HepG2 (cell line): ENCODE measurements around the gene CYB5R3. TPM values are rescaled to one million over a fixed set of nuclear protein-coding genes. Genes with fewer than 3 reads are reported as not detected.

ENCODE experiments used
- PITX1 ChIP-seq: sonication (generic); formaldehyde crosslinking; IDR thresholded peaks from 2 replicates; pipeline ENCODE4 v1.5.1; 2020; ENCODE audit warnings: mild to moderate bottlenecking, missing genetic modification reagents
- POLR2A ChIP-seq, 2 experiments: IDR thresholded peaks; 2 replicates each; pipeline ENCODE4 v1.6.1; 2011; ENCODE audit warnings: low read depth in 2 of 2, low read length in 2 of 2, mild to moderate bottlenecking in 1 of 2, moderate library complexity in 1 of 2; ENCODE audit not compliant: insufficient read depth in 1 of 2
- RXRA ChIP-seq: sonication (generic); formaldehyde crosslinking; IDR thresholded peaks from 2 replicates; pipeline ENCODE4 v1.5.1; 2020; ENCODE audit warnings: missing genetic modification reagents
- SKI ChIP-seq: fragments of 450-650 bp; IDR thresholded peaks from one replicate; pipeline ENCODE4 v1.6.1; 2018; ENCODE audit warnings: mild to moderate bottlenecking; ENCODE audit not compliant: partially characterized antibody
- TMF1 ChIP-seq: sonication (generic); formaldehyde crosslinking; IDR thresholded peaks from 2 replicates; pipeline ENCODE4 v1.8.1; 2022; ENCODE audit warnings: low read depth, missing genetic modification reagents
- ZFP82 ChIP-seq: sonication (generic); formaldehyde crosslinking; IDR thresholded peaks from 2 replicates; pipeline ENCODE4 v1.5.1; 2020; ENCODE audit warnings: mild to moderate bottlenecking, missing genetic modification reagents, borderline replicate concordance
- ZNF142 ChIP-seq: sonication (generic); formaldehyde crosslinking; IDR thresholded peaks from 2 replicates; pipeline ENCODE4 v1.4.0; 2020; ENCODE audit warnings: missing genetic modification reagents
- ZNF407 ChIP-seq: sonication (generic); formaldehyde crosslinking; IDR thresholded peaks from one replicate; pipeline ENCODE4 v1.5.1; 2020; ENCODE audit warnings: mild to moderate bottlenecking, missing genetic modification reagents; ENCODE audit errors: not compliant biosample characterization
- ZNF704 ChIP-seq: sonication (generic); formaldehyde crosslinking; IDR thresholded peaks from 2 replicates; pipeline ENCODE4 v1.8.1; 2023; ENCODE audit warnings: mild to moderate bottlenecking, inconsistent platforms, moderate library complexity, missing genetic modification reagents, borderline replicate concordance
- ZNF713 ChIP-seq: sonication (generic); formaldehyde crosslinking; IDR thresholded peaks from 2 replicates; pipeline ENCODE4 v1.4.0; 2020; ENCODE audit warnings: mild to moderate bottlenecking, missing genetic modification reagents
- polyA plus RNA-seq, 8 experiments: library from polyadenylated mRNA; depleted of rRNA in 3 of 8; stranded (reverse) in 7 of 8; unstranded in 1 of 8; fragments of >200 nt; fragmentation: Illumina TruSeq in 4 of 8; extraction: Trizol in 4 of 8; gene quantifications; 2 replicates each; pipeline versions ENCODE4 v1.2.1 to v1.2.3, GENCODE V29; 2011 to 2016; ENCODE audit warnings: low read depth in 4 of 8, missing spikeins in 1 of 8, mixed read lengths in 1 of 8; ENCODE audit not compliant: insufficient read depth in 1 of 8
- total RNA-seq, 5 experiments: library from RNA; depleted of rRNA; stranded (reverse); fragments of >200 nt; fragmentation: Illumina TruSeq; extraction: Trizol; gene quantifications; 2 replicates each; pipeline ENCODE4 v1.2.3, GENCODE V29; 2016; ENCODE audit warnings: low read depth in 1 of 5
- TF ChIP-seq, protein P1 (sequence below): sonication (generic); formaldehyde crosslinking; IDR thresholded peaks from 2 replicates; pipeline ENCODE4 v1.5.1; 2020; ENCODE audit warnings: mild to moderate bottlenecking, missing genetic modification reagents, moderate library complexity

Gene CYB5R3
- total and polyA plus RNA-seq, 2 of the 13 experiments (the other 11 are each of a cell fraction or from before 2014, with no cell fraction given), result 32.4 to 305 TPM

DNA sequence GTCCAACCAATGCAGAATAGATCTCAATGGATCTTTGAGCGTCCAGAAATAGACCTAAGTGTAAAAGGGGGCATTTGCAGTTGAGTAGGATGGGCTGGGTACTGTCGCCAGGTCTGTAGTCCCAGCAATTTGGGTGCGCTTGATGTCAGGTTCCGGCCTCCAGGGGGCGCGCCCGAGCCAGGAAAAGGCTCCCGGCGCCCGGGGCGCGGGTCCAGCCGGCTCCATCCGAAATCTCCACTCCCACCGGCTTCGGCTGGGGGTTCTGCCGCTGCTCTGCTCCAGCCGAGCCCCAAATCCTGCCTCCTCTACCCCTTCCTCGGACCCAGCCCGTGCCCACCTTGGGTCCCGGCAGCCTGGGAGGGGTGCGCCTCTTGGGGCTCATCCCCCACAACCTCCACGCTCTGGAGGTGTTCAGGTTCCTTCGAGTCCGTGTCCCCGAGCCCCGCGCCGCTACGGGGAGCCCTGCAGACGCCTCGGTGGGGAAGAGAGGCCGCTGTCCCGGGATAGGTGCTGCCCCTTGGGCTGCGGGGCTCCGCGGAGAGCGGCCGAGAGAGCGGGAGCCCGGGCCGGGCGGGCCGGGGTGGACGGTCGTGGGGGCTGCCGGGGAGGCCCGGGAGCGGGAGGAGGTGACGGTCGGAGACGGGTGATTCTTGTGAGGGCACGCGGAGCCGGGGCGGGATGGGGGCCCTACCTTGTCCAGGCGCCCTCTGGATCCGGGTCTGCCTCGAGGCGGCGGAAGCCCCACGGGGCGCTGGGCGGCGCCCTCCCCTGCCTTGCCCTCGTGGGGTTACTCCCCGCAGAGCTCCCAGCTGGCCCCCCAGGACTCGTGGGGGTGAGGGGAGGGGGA is 13.0 kb upstream of the CYB5R3 start (continued):
- TF ChIP-seq ZNF704 (CRISPR knock-in tag) (no peak), ZNF407 (CRISPR knock-in tag) (peak; percentile 61), ZNF142 (CRISPR knock-in tag) (no peak), SKI (peak; percentile 22), PITX1 (CRISPR knock-in tag) (0 out of 2 replicates have a peak, but pooled peaks have one; percentile 16), RXRA (CRISPR knock-in tag) (0 out of 2 replicates have a peak, but pooled peaks have one; percentile 34), POLR2A (IDR thresholded peaks at IDR 0.05; ENCODE audit: insufficient read depth in 1 of 2, low read depth in 2 of 2, low read length in 2 of 2) (peak; percentile 20 to 44; a peak in 2 of 4 replicates), ZNF713 (CRISPR knock-in tag) (peak; percentile 59; the same call in 1 of the 2 replicates), TMF1 (CRISPR knock-in tag) (no peak), ZFP82 (no peak)
- TF ChIP-seq, protein P1, sequence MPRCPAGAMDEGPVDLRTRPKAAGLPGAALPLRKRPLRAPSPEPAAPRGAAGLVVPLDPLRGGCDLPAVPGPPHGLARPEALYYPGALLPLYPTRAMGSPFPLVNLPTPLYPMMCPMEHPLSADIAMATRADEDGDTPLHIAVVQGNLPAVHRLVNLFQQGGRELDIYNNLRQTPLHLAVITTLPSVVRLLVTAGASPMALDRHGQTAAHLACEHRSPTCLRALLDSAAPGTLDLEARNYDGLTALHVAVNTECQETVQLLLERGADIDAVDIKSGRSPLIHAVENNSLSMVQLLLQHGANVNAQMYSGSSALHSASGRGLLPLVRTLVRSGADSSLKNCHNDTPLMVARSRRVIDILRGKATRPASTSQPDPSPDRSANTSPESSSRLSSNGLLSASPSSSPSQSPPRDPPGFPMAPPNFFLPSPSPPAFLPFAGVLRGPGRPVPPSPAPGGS (CRISPR knock-in tag), result 0 out of 2 replicates have a peak, but pooled peaks have one; percentile 60
